Effector memory CD4-positive, alpha-beta T cell (primary cell): ENCODE results near the gene ZNF133.
"Not testable (repeated sequence)": the region's sequence is repeated elsewhere in the genome, so short reads cannot be mapped to it uniquely, and the experiment has no call there.

Source experiments
- DNase-seq, 3 donors: peaks; one replicate each; pipeline ENCODE4 v3.0.0-alpha.2; 2020
- H3K27ac ChIP-seq: 2 replicates; pipeline ENCODE4 v1.7.0; 2013; ENCODE audit warnings: mild to moderate bottlenecking, low read length, moderate library complexity; ENCODE audit not compliant: insufficient read depth, poor library complexity, severe bottlenecking
- H3K27me3 ChIP-seq: replicated peaks from 2 replicates; pipeline ENCODE4 v1.7.0; 2013; ENCODE audit warnings: mild to moderate bottlenecking, low read length; ENCODE audit not compliant: insufficient read depth, control insufficient read depth, poor library complexity, severe bottlenecking
- H3K36me3 ChIP-seq: 2 replicates; pipeline ENCODE4 v1.7.0; 2013; ENCODE audit warnings: mild to moderate bottlenecking, low read length, moderate library complexity; ENCODE audit not compliant: control insufficient read depth, insufficient read depth
- H3K4me1 ChIP-seq: 2 replicates; pipeline ENCODE4 v1.7.0; 2013; ENCODE audit warnings: low read length, mild to moderate bottlenecking; ENCODE audit not compliant: control insufficient read depth, insufficient read depth, poor library complexity, severe bottlenecking
- H3K4me3 ChIP-seq: 2 replicates; pipeline ENCODE4 v1.7.0; 2013; ENCODE audit warnings: low read length, low read depth, mild to moderate bottlenecking; ENCODE audit not compliant: insufficient read depth, poor library complexity, severe bottlenecking
- H3K9me3 ChIP-seq: 2 replicates; pipeline ENCODE4 v1.7.0; 2013; ENCODE audit warnings: mild to moderate bottlenecking, low read length, moderate library complexity; ENCODE audit not compliant: control insufficient read depth

Gene ZNF133

GRCh38 chr20:18331694-18332093, 43.4 kb downstream of the ZNF133 start:
- no peaks in the 10 kb centered on the region for H3K36me3 ChIP-seq
- H3K4me3 ChIP-seq, result no peak overlapping the region
- H3K9me3 ChIP-seq, result no peaks in the 10 kb centered on the region
- no peaks in the 10 kb centered on the region for H3K4me1 ChIP-seq
- DNase-seq, result no peak
- no peaks in the 10 kb centered on the region for H3K27me3 ChIP-seq
- H3K27ac ChIP-seq, result no peak overlapping the region

DNA sequence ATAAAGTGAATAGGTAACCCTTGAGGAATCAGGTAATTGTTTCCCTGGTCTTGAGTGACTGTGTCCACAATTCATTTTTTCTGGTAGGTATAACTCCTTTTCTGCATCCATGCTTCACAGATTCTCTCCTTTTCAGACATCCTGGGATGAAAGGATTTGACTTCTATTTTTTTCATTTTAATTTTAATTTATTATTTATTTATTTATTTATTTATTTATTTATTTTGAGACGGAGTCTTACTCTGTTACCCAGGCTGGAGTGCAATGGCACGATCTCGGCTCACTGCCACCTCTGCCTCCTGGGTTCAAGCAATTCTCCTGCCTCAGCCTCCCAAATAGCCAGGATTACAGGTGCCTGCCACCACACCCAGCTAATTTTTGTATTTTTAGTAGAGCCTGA, 61.4 kb downstream of the ZNF133 start:
- not testable (repeated sequence) for H3K4me3 ChIP-seq

DNA sequence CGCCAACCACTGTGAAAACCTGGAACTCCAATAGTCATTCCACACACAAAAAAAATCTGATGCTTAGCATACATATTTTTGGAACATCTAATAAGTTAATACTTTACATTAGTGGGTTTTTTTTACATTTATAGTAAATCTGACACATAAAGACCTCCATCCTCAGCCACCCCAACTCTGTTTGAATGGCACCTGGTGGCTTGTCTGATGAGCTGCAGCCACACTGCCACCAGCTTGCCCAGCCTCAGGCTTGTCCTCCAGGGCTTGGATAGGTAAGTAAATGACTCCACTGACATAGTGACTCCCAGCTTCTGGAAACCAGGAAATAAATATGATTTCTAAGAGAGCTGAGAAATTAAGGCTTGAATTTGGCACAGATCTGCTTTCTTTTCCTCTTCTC, 71.5 kb downstream of the ZNF133 start:
- no peak overlapping the region for H3K4me3 ChIP-seq
- H3K4me1 ChIP-seq, result no peaks in the 10 kb centered on the region
- H3K27ac ChIP-seq, result no peak overlapping the region
- no peaks in the 10 kb centered on the region for H3K9me3 ChIP-seq
- H3K36me3 ChIP-seq, result no peaks in the 10 kb centered on the region
- DNase-seq, result no peak
- no peaks in the 10 kb centered on the region for H3K27me3 ChIP-seq

More for the DNA sequence above, 61.4 kb downstream of the ZNF133 start:
- not testable (repeated sequence) for H3K27ac ChIP-seq, H3K4me1 ChIP-seq, H3K36me3 ChIP-seq, H3K9me3 ChIP-seq, DNase-seq, H3K27me3 ChIP-seq

- no peaks in the 10 kb centered on the region for H3K4me1 ChIP-seq
- no peaks in the 10 kb centered on the region for H3K9me3 ChIP-seq
- H3K4me3 ChIP-seq, result no peak overlapping the region
- H3K36me3 ChIP-seq, result no peaks in the 10 kb centered on the region
- no peaks in the 10 kb centered on the region for H3K27me3 ChIP-seq
- no peak for DNase-seq
- no peak overlapping the region for H3K27ac ChIP-seq
Observed at GRCh38 chr20:18360635-18361034, 72.3 kb downstream of the ZNF133 start.

DNA sequence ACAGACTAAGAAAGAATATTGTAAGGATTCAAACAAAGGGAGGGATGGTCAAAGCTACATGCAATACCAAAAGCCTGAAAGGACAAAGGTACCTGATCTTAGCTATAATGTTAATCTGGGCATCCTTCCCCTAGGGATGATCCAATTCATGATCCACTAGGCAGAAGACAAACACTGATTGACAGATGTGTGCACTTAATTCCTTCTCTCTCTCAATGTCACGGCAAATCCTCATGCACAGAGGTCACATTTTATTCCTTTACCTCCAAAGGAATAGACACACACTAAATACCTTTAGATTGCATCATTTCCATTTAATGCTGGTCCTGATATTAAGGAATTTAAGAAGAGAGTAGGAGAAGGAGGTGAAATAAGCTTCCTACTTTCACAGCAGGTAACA, 73.4 kb downstream of the ZNF133 start:
- Histone ChIP-seq H3K9me3 (no peaks in the 10 kb centered on the region), H3K27me3 (no peaks in the 10 kb centered on the region), H3K4me3 (no peak overlapping the region), H3K4me1 (no peaks in the 10 kb centered on the region), H3K36me3 (no peaks in the 10 kb centered on the region), H3K27ac (no peak overlapping the region)
- no peak for DNase-seq

GRCh38 chr20:18362916-18363315, 74.6 kb downstream of the ZNF133 start:
- no peak overlapping the region for H3K27ac ChIP-seq
- no peaks in the 10 kb centered on the region for H3K4me1 ChIP-seq
- H3K27me3 ChIP-seq, result no peaks in the 10 kb centered on the region
- H3K9me3 ChIP-seq, result no peaks in the 10 kb centered on the region
- H3K4me3 ChIP-seq, result no peak overlapping the region
- H3K36me3 ChIP-seq, result no peaks in the 10 kb centered on the region
- DNase-seq, result no peak

GRCh38 chr20:18363708-18364107, 75.4 kb downstream of the ZNF133 start:
- Histone ChIP-seq H3K9me3 (no peaks in the 10 kb centered on the region), H3K27me3 (no peaks in the 10 kb centered on the region), H3K27ac (no peak overlapping the region), H3K4me1 (no peaks in the 10 kb centered on the region), H3K36me3 (no peaks in the 10 kb centered on the region), H3K4me3 (no peak overlapping the region)
- DNase-seq, result no peak

DNA sequence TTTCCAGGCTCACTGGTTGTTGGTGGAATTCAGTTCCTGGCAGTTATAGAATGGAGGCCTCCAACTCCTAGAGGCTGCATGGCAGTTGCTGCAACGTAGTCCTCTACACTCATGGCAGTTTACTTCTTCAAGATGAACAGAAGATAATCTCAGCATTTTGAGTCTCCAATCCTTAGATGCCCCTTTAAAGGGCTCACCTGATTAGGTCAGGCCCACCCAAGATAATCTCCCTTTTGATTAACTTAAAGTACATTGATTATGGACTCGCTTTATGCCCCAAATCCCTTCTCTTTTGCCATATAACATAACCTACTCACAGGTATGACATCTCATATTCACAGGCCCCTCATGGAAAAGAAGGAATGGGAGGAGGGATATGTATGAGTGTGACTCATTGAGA, 76.4 kb downstream of the ZNF133 start:
- H3K9me3 ChIP-seq, result no peaks in the 10 kb centered on the region
- no peaks in the 10 kb centered on the region for H3K36me3 ChIP-seq
- H3K4me1 ChIP-seq, result no peaks in the 10 kb centered on the region
- no peaks in the 10 kb centered on the region for H3K27me3 ChIP-seq
- no peak for DNase-seq
- H3K27ac ChIP-seq, result no peak overlapping the region
- no peak overlapping the region for H3K4me3 ChIP-seq
